GM18505 (cell line): ENCODE results near the gene NOL4.

Experiments
- ATAC-seq: cut with Tn5 transposase; IDR thresholded peaks from one replicate; pipeline ENCODE4 v1.9.1; 2021; ENCODE audit not compliant: unreplicated experiment
- POLR2A ChIP-seq: IDR thresholded peaks from 4 replicates; pipeline ENCODE4 v1.6.1; 2011; ENCODE audit warnings: borderline replicate concordance; ENCODE audit not compliant: insufficient read depth, insufficient read length; ENCODE audit errors: extremely low read depth

NOL4 gene

GRCh38 chr18:34221971-34222306, 2.8 kb downstream of the NOL4 start:
- TF ChIP-seq POLR2A: no peak
- no peak for ATAC-seq

GRCh38 chr18:34220081-34220815, 4.5 kb downstream of the NOL4 start:
- TF ChIP-seq POLR2A: no peak
- no peak for ATAC-seq

- ATAC-seq: no peak
- no peak for TF ChIP-seq POLR2A
Measured at GRCh38 chr18:34219651-34220050, 5.1 kb downstream of the NOL4 start.

GRCh38 chr18:34212511-34212910, 12.2 kb downstream of the NOL4 start:
- ATAC-seq: no peak
- no peak for TF ChIP-seq POLR2A

GRCh38 chr18:34207344-34207851, 17.3 kb downstream of the NOL4 start:
- ATAC-seq: no peak
- no peak for TF ChIP-seq POLR2A

- ATAC-seq: no peak
- no peak for TF ChIP-seq POLR2A
Measured at GRCh38 chr18:34203866-34204265, 20.8 kb downstream of the NOL4 start.

GRCh38 chr18:34196256-34196655, 28.5 kb downstream of the NOL4 start:
- no peak for TF ChIP-seq POLR2A
- ATAC-seq: no peak

GRCh38 chr18:34194239-34194638, 30.5 kb downstream of the NOL4 start:
- no peak for ATAC-seq
- TF ChIP-seq POLR2A: no peak

GRCh38 chr18:34189656-34190435, 34.9 kb downstream of the NOL4 start:
- no peak for ATAC-seq
- TF ChIP-seq POLR2A: no peak
